Testis (tissue), 2 donors: ENCODE results near the gene OTOGL.

Experiments
- CTCF ChIP-seq, 3 experiments: fragments of 450-650 bp in 2 of 3; fragments of 200-600 bp in 1 of 3; sonication (generic) in 1 of 3; IDR thresholded peaks; one replicate each; pipeline ENCODE4 v1.5.1; 2016 to 2019; ENCODE audit warnings: antibody characterized with exemption in 3 of 3, mild to moderate bottlenecking in 2 of 3, moderate library complexity in 1 of 3
- POLR2A ChIP-seq: fragments of 450-650 bp; IDR thresholded peaks from one replicate; pipeline ENCODE4 v1.6.1; 2017; ENCODE audit warnings: antibody characterized with exemption, mild to moderate bottlenecking, moderate library complexity

DNA sequence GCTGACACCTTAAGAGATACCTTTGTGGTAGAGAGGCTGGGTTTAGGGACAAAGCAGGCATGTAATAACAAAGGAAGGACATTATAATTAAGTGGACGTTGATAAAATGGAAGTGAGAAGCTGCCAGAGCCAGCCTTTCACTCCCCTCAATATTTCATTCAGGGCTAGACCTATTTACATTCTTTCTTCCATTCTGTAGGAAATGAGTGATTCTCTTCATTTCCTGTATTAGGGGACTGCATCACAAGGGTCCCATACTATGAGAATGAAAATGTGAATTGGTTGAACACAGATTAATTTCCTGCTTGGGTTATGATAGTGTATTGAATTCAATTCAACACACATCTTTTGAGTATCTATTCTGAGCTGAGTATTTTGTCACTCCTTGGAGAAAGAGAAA lies 143.0 kb downstream of the OTOGL start:
- TF ChIP-seq CTCF (IDR thresholded peaks at IDR 0.05) (no peak), POLR2A (no peak)
